SJCRH30 (cell line): ENCODE measurements around the gene NFIB. TPM values are rescaled to one million over a fixed set of nuclear protein-coding genes. Genes with fewer than 3 reads are reported as not detected.

Experiments
- DNase-seq, 2 experiments: peaks; one replicate each; pipeline ENCODE4 v3.0.0-alpha.2; 2015 to 2020
- H3K27ac ChIP-seq: fragments of 250-450 bp; sonication (Bioruptor Pico); 2 replicates; pipeline ENCODE4 v1.5.1; 2020; ENCODE audit warnings: mild to moderate bottlenecking, moderate library complexity
- H3K27me3 ChIP-seq: fragments of 250-450 bp; sonication (Bioruptor Pico); 2 replicates; pipeline ENCODE4 v1.5.1; 2020; ENCODE audit warnings: mild to moderate bottlenecking, moderate library complexity
- H3K36me3 ChIP-seq: fragments of 250-450 bp; sonication (Bioruptor Pico); 2 replicates; pipeline ENCODE4 v1.5.1; 2020; ENCODE audit warnings: mild to moderate bottlenecking, moderate library complexity
- H3K4me1 ChIP-seq: fragments of 250-450 bp; sonication (Bioruptor Pico); 2 replicates; pipeline ENCODE4 v1.5.1; 2020; ENCODE audit warnings: mild to moderate bottlenecking, moderate library complexity
- H3K4me3 ChIP-seq: fragments of 250-450 bp; sonication (Bioruptor Pico); 2 replicates; pipeline ENCODE4 v1.5.1; 2020; ENCODE audit warnings: mild to moderate bottlenecking, moderate library complexity
- H3K9me3 ChIP-seq: fragments of 250-450 bp; sonication (Bioruptor Pico); replicated peaks from 2 replicates; pipeline ENCODE4 v1.5.1; 2020; ENCODE audit warnings: mild to moderate bottlenecking, moderate library complexity
- total RNA-seq: library from RNA; depleted of rRNA; stranded (reverse); fragments of >200 nt; shearing (Covaris generic); gene quantifications from 2 replicates; pipeline ENCODE4 v1.2.3, GENCODE V29; 2014

Gene NFIB
- total RNA-seq, 1 experiment from 2014 or later: 48.1 TPM

DNA sequence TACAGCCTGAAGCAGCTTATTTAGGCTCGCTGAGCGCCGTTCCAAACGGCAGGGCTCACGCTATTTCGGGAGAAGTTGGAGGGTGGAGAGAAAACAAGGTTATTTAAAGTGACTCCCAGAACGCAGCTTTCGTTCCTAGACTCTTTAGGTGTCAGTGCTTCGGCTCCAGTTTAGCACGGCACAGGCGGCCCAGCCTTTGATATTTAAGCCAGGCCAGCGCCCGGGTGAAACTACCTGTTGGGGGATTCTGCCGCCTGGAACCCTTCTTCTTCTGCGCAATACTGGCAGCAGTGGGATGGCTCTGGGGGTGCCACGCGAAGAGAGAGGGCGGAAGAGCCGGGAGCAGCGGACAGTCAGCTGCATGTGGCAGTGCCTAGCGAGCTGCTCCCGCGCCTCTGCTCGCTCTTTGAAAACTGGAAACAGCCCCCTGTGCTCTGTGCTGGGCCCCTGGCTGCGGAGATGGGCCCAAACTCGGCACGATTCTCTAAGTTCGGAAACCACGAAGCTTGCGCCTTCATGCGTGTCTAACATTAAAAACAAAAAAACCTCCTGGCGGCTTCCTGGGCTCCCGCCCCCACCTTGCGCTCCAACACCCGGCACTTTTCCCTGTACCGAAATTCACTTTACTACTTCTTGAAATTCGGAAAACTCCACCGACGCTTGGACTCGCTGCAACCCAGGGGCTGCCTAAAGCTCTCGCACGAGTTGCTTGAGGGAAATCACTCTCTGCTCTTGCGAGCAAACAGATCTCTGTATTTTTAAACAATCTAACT lies 34.6 kb upstream of the NFIB start:
- no peak for DNase-seq

DNA sequence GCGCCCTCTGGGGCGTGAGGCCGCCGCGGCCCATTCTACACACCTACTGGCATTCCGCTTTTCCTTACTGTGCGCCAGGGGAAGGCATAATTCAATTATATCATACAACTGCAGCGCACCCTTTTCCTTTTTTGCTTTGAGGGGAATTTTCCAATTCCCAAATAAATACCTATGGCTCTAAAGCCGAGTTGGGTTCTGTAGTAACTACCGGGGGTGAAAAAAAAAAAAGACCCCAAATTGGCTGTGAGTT lies 34.1 kb upstream of the NFIB start:
- no peaks in the 10 kb centered on the region for H3K9me3 ChIP-seq
- H3K4me3 ChIP-seq: no peak overlapping the region
- no peaks in the 10 kb centered on the region for H3K4me1 ChIP-seq
- H3K27ac ChIP-seq: no peak overlapping the region
- no peaks in the 10 kb centered on the region for H3K27me3 ChIP-seq
- no peaks in the 10 kb centered on the region for H3K36me3 ChIP-seq
- DNase-seq: no peak

More for the DNA sequence above, 34.6 kb upstream of the NFIB start:
- H3K9me3 ChIP-seq: no peaks in the 10 kb centered on the region
- H3K36me3 ChIP-seq: no peaks in the 10 kb centered on the region
- no peak overlapping the region for H3K27ac ChIP-seq
- H3K4me3 ChIP-seq: no peak overlapping the region
- H3K27me3 ChIP-seq: no peaks in the 10 kb centered on the region
- H3K4me1 ChIP-seq: no peaks in the 10 kb centered on the region

DNA sequence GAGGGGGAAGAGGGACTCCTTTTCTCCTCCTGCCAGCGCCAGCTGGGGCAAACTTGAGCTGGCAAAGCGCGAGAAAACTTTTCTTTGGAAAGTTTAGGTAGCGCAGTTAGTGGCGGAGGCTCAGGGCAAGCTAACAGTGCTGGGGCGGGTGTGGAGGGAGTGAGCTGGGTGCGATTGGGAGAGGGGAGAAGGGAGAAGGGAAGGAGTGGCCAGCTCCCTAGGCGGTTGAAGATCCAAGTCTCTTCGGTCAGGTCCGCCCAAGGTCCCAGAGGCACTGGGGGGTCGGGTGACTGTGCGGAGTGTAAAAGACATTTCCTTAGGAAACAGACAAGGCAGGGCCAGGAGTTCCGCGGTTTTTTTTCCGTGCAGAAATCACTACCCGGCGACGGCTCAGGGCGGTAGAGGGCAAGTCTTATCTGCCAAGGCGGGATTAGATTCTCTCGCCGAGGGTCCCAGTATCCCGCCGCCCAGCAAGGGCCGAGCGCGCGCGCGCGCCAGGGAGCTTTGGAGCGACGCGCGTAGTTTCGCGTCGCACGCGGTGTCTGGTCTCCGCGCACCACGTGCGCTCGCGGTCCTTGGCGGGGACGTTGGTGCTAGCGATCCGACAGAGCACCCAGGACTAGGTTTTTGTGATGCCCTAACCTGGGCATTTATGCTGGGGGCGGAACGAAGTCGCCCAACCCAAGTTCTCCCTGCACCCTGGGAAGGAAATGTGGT lies 33.6 kb upstream of the NFIB start:
- no peak for DNase-seq
- H3K4me1 ChIP-seq: no peaks in the 10 kb centered on the region
- H3K9me3 ChIP-seq: no peaks in the 10 kb centered on the region
- H3K27ac ChIP-seq: no peak overlapping the region
- H3K4me3 ChIP-seq: no peak overlapping the region
- H3K36me3 ChIP-seq: no peaks in the 10 kb centered on the region
- no peaks in the 10 kb centered on the region for H3K27me3 ChIP-seq

DNA sequence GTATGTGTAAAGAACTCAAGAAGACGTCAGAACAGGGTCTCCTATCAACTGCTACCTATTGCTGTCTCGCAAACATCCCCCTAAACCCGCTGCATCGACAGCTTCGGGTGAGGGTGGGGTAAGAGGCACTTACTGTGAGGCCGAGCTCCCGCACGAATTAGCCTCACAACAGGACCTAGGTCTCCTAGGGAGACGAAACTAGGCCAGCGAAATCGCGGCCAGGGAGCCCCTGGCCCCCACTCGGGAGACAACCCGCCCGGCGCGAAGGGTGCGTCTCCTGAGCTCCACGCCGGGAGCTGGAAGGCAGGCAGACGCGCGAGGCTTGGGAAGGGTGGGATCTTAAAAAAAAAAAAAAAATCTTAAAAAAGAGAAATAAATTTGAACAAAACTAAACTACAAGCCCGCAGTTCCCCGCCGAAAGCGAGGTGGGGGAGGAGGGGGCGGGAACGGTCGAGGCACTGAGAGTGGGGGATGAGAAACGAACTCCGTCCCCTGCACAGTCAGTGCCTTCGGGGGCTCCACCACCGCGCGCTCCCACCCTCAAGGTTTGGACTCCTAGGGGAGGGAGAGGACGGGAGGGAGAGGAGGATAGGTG lies 33.0 kb upstream of the NFIB start:
- H3K27me3 ChIP-seq: no peaks in the 10 kb centered on the region
- no peaks in the 10 kb centered on the region for H3K4me1 ChIP-seq
- H3K36me3 ChIP-seq: no peaks in the 10 kb centered on the region
- no peak for DNase-seq
- H3K9me3 ChIP-seq: no peaks in the 10 kb centered on the region
- H3K27ac ChIP-seq: no peak overlapping the region
- H3K4me3 ChIP-seq: no peak overlapping the region

DNA sequence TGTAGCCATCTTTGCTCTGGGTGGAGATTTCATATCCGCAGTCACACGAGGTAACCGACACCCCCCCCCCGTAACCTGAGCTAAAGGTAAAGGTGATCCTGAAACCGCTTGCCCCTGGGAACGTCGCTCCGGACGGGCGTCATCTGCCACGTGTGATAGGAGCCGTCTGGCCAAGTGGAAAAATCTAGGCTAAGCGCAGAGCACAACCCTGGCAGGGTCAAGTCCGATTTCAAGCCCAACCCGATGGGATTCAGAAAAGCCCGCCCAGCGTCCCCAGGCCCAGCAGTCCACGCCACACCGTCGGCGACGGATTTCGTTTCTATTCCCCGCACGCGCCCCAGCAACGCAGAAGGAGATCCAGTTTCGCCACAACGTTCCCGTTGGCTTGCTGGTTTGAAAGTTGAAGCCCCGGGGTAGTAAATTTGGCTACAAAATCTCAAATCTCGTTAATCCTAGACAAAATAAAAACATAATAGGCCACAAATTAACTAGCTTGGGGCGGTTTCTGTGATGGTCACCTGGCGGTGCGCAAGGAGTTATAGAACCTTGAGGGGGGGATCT lies 32.4 kb upstream of the NFIB start:
- Histone ChIP-seq H3K27ac (no peak overlapping the region), H3K27me3 (no peaks in the 10 kb centered on the region), H3K9me3 (no peaks in the 10 kb centered on the region), H3K4me1 (no peaks in the 10 kb centered on the region), H3K36me3 (no peaks in the 10 kb centered on the region), H3K4me3 (no peak overlapping the region)
- DNase-seq: no peak

DNA sequence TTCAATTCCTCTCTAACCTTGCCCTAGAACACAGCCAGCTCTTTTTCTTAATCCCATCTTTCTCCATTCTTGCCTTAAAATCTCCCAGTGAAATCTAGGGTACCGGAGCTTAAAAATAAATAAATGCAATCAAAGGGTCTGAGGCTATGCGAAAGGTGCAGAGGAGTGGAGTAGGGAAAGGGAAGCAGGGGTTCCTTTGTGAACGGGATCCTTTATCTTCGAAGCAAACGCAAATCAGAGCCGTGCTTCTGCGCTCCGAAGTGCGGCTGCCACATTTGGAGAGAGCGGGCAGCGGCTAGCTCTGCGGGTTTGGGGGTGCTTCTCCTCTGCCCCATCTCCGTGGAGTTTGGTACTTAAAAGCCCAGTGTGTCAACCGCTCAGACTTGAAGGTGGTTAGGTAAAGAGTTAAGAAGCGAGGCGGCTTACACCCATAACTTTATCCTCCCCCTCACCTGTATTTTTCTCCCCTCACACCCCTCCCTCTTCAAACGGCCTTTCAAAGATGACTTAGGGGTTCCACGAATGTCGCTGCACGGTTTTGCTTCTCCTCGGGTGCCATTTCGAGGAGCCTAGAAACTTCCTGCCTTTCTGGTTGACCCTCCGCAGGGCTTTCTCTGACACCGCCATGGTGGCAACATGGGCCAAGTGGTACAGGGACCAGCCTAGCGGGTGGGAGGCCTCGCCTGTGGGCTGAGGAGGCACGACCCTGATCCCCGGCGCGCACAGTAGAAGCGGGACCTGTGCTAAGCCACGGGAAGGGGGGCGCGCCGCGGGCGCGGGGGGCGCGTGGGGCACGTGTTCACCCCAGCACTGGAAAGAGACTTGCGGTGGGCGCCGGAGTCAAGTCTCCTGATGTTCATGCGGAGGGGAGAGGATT lies 31.7 kb upstream of the NFIB start:
- no peaks in the 10 kb centered on the region for H3K9me3 ChIP-seq
- H3K4me1 ChIP-seq: no peaks in the 10 kb centered on the region
- H3K36me3 ChIP-seq: no peaks in the 10 kb centered on the region
- no peaks in the 10 kb centered on the region for H3K27me3 ChIP-seq
- no peak overlapping the region for H3K4me3 ChIP-seq
- no peak for DNase-seq
- no peak overlapping the region for H3K27ac ChIP-seq

DNA sequence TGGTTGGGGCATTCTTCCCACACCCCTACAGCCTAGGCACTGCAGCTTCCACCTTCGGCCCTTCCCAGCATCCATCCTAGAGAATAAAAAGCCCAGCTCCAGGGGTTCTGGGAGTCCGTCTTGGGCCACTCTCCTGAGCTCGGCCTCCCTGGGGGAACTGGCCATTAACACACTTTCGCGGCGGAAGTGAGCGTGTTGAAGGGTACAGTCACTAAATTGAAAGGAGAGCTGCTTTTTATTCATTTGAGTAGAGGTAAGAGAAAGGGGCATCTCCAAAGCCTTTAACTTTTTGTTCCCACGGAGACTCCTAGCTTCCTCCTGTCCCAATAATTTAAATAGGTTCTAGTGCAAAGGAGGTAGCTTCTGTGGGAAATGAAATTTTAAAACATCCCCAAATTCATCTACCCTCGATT lies 31.0 kb upstream of the NFIB start:
- Histone ChIP-seq H3K4me1 (no peaks in the 10 kb centered on the region), H3K36me3 (no peaks in the 10 kb centered on the region), H3K27ac (no peak overlapping the region), H3K4me3 (no peak overlapping the region), H3K9me3 (no peaks in the 10 kb centered on the region), H3K27me3 (no peaks in the 10 kb centered on the region)
- no peak for DNase-seq

DNA sequence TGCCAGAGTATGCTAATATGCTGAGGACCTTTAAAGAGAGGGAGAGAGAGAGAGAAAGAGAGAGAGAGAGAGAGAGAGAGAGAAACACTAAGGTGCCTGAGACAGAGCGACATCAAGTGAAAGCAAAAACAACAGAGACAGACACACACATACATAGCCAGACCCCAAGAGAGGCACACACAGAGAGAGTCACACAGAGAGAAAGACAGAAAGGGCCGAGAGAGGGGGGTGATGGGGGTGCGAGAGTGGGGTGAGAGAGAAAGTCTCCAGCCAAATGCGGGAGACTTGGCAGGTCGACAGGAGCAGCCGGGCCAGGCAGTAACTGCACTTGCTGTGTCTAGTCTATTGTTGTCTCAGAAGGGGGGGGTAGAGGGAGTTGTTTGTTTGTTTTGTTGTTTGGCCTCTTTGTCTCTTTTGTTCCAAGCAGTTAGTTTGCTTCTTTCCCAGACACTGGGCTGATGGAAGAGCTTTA lies 30.1 kb upstream of the NFIB start:
- no peaks in the 10 kb centered on the region for H3K36me3 ChIP-seq
- H3K27me3 ChIP-seq: no peaks in the 10 kb centered on the region
- no peaks in the 10 kb centered on the region for H3K4me1 ChIP-seq
- no peak for DNase-seq
- no peak overlapping the region for H3K4me3 ChIP-seq
- H3K27ac ChIP-seq: no peak overlapping the region
- H3K9me3 ChIP-seq: no peaks in the 10 kb centered on the region

DNA sequence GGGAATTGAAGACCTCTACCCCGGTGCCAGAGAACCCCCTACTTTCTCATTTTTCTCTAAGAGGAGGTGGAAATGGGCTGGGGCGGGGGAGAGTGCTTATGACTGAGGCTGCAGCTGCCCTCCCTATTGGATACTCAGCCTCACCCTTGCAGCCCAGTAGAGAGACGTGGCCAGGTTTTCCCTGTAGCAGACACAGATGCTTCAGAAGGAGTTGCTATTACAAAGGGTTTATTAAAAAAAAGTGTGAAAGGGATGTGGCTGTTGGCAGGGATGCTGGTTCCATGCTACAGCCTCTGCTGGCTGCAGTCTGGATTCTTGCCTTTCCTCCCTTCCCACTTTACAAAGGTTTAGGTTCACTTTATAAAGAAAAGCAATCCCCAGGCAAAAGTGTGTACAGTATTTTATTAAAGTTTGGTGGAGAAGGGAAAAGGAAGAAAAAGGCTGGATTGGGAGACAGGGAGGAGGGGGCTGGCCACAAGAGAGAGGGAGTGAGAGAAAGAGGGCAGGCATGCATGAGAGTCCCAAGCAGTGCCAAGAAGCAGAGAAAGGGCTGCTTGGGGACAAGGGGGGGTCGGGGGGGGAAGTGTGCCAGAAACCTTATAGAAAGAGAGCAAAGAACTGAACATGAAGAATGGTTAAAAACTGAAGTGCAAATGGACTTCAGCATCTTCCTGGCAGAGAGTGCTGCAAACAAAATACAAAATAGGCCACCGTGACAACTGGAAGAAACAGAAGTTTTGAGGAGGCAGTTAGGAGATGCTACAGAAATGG lies 29.5 kb upstream of the NFIB start:
- no peak overlapping the region for H3K27ac ChIP-seq
- H3K27me3 ChIP-seq: no peaks in the 10 kb centered on the region
- DNase-seq: no peak
- H3K4me1 ChIP-seq: no peaks in the 10 kb centered on the region
- H3K9me3 ChIP-seq: no peaks in the 10 kb centered on the region
- no peaks in the 10 kb centered on the region for H3K36me3 ChIP-seq
- no peak overlapping the region for H3K4me3 ChIP-seq

DNA sequence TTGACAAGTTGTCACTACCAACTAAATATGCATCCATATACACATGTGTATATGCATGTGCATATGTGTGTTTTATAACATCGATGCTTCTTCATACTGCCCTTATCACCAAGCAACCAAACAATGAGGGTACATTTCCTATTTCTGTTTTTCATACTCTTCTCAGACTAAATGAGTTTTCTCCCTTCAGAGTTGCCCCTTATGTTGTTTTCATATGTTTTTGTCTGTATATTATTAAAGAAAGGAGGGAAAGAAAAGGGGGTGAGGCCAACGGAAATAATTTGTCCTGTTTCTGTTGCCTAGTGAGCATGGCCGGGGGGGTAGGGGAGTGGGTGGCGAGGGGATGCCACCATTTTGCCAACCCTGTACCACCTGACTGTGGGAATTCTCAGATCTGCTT lies 28.8 kb upstream of the NFIB start:
- Histone ChIP-seq H3K27ac (no peak overlapping the region), H3K36me3 (no peaks in the 10 kb centered on the region), H3K27me3 (no peaks in the 10 kb centered on the region), H3K4me3 (no peak overlapping the region), H3K9me3 (no peaks in the 10 kb centered on the region), H3K4me1 (no peaks in the 10 kb centered on the region)
- no peak for DNase-seq

DNA sequence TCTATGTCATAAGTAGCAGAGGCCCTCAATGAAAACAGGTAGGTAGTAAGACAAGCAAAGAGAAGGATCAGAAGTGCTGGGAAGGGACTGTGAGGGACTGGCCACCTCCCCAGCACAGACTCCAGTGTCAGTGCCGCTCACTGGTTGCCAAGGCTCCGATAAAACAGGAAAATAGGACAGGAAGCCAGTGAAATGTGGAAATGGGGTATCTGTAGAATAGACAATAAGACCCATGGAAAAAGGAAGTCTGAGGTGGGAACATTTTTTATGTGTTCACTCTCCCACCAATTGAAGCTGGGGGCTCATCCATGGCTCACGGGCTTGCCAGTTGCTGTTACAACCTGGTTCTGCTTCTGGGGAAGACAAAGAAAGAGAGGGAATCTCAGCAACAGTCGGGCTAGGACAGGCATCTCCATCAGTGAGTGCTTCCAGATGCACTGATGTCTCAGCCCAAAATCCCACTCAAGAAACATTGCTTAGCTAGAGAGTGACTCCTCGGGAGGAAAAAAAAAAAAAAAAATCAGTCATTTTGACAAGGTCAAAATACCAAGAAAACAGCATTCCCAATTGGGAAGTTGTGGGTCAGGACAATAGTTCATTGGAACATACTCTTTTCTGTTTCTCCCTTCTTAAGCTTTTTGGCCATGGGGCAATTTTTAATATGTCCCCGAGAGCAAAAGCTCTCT lies 27.6 kb upstream of the NFIB start:
- DNase-seq: no peak
- Histone ChIP-seq H3K27ac (no peak overlapping the region), H3K36me3 (no peaks in the 10 kb centered on the region), H3K4me3 (no peak overlapping the region), H3K27me3 (no peaks in the 10 kb centered on the region), H3K4me1 (no peaks in the 10 kb centered on the region), H3K9me3 (no peaks in the 10 kb centered on the region)

DNA sequence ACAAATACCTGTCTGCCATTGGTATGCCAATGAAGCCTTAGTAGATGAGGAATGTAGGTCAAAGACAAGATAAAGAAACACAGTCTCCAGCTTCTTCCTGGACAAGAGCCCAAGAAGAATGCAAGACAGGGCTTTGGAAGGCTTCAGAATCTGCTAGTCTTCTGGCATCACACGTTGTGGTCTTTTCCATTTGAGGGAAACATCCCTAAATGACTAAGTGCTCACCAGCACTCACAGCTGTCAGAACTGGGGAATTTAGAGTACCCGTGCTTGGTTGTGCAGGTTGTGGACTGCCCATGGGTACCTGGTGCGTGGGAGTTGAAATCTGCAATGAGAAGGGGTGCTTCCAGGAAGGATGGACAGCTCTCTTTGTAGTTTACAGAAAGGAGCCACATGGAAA lies 27.1 kb upstream of the NFIB start:
- no peak overlapping the region for H3K27ac ChIP-seq
- no peaks in the 10 kb centered on the region for H3K9me3 ChIP-seq
- H3K27me3 ChIP-seq: no peaks in the 10 kb centered on the region

DNA sequence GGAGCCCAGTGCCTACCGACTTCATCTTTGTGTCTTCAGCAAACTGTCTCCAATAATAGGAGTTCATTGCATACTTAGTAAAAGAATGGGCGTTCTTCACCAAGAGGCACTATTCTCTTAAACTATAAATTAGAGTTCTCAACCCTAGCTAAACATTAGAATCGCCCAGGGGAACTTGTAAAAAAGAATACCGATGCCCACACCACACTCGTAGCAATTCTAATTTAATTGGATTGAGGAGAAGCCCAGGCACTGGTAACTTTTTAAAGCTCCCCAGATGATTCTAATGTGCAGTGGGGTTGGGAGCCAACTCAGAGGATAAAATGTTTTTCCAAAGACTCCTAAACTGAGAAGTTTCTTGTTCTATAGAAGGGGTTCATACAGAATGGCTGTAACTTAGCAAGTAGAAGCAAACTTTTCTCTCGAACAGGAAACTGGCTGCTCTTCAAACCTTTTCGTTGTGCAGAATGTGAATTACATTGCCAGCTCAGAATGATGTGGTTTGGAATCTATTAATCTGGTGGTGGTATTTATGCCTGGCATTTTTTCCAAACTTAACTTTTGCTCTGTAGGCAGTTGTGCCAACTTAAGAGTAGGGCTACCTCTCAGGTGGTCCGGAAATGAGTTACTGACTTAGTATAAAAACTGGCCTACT lies 26.4 kb upstream of the NFIB start:
- Histone ChIP-seq H3K27ac (no peak overlapping the region), H3K4me1 (no peaks in the 10 kb centered on the region), H3K9me3 (no peaks in the 10 kb centered on the region), H3K4me3 (no peak overlapping the region), H3K36me3 (no peaks in the 10 kb centered on the region), H3K27me3 (no peaks in the 10 kb centered on the region)
- no peak for DNase-seq

More for the DNA sequence above, 27.1 kb upstream of the NFIB start:
- no peak for DNase-seq
- no peak overlapping the region for H3K4me3 ChIP-seq
- H3K4me1 ChIP-seq: no peaks in the 10 kb centered on the region
- no peaks in the 10 kb centered on the region for H3K36me3 ChIP-seq
